Measurements from ENCODE around the gene HOOK2. TPM values are rescaled to one million over a fixed set of nuclear protein-coding genes. Genes with fewer than 3 reads are reported as not detected.
A peak's percentile ranks its signal among the peaks of the same experiment; 100 is the strongest.

Gene HOOK2
- total and polyA plus RNA-seq, 2 of the 13 experiments (the other 11 are each of a cell fraction or from before 2014, with no cell fraction given): 9.2 to 12.9 TPM

DNA sequence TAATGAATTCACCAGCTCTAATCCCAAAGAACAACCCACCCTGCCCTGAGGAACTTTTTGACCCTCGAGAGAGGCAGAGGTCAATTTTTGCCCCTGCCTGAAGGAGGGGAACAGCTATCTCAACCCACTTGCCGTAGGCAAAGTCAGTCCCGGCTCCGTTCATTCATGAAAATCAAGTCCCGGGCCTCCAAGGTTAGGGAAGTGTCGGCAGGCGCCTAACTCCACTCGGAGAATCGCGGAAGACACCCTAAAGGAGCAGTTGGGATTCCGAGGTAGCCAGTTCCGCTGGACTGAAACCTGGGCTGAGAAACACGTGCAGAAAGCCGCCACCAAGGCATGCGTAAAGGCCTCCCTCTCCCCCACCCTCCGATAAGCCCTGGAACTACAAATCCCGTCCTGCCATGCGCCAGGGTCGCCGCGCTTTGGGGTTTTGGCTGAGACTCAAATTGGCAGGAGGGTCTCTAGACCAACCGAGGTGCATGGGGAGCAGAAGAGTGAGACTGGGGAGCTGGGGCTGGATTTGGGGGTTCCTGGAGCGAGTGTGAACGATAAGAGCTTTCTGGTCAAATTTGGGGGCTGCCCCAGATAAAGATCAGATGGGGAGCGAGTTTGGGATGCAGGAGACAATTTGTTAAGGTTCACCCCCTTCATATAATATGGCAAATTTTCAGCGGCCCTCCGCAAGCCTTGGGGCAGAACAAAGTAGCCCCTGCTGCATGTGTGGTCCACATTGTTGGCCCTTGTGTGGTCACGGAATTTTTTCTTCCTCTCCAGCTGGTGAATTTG lies 51.5 kb downstream of the HOOK2 start, which contains the start of gene TNPO2 (continued):
- TF ChIP-seq, protein P1, sequence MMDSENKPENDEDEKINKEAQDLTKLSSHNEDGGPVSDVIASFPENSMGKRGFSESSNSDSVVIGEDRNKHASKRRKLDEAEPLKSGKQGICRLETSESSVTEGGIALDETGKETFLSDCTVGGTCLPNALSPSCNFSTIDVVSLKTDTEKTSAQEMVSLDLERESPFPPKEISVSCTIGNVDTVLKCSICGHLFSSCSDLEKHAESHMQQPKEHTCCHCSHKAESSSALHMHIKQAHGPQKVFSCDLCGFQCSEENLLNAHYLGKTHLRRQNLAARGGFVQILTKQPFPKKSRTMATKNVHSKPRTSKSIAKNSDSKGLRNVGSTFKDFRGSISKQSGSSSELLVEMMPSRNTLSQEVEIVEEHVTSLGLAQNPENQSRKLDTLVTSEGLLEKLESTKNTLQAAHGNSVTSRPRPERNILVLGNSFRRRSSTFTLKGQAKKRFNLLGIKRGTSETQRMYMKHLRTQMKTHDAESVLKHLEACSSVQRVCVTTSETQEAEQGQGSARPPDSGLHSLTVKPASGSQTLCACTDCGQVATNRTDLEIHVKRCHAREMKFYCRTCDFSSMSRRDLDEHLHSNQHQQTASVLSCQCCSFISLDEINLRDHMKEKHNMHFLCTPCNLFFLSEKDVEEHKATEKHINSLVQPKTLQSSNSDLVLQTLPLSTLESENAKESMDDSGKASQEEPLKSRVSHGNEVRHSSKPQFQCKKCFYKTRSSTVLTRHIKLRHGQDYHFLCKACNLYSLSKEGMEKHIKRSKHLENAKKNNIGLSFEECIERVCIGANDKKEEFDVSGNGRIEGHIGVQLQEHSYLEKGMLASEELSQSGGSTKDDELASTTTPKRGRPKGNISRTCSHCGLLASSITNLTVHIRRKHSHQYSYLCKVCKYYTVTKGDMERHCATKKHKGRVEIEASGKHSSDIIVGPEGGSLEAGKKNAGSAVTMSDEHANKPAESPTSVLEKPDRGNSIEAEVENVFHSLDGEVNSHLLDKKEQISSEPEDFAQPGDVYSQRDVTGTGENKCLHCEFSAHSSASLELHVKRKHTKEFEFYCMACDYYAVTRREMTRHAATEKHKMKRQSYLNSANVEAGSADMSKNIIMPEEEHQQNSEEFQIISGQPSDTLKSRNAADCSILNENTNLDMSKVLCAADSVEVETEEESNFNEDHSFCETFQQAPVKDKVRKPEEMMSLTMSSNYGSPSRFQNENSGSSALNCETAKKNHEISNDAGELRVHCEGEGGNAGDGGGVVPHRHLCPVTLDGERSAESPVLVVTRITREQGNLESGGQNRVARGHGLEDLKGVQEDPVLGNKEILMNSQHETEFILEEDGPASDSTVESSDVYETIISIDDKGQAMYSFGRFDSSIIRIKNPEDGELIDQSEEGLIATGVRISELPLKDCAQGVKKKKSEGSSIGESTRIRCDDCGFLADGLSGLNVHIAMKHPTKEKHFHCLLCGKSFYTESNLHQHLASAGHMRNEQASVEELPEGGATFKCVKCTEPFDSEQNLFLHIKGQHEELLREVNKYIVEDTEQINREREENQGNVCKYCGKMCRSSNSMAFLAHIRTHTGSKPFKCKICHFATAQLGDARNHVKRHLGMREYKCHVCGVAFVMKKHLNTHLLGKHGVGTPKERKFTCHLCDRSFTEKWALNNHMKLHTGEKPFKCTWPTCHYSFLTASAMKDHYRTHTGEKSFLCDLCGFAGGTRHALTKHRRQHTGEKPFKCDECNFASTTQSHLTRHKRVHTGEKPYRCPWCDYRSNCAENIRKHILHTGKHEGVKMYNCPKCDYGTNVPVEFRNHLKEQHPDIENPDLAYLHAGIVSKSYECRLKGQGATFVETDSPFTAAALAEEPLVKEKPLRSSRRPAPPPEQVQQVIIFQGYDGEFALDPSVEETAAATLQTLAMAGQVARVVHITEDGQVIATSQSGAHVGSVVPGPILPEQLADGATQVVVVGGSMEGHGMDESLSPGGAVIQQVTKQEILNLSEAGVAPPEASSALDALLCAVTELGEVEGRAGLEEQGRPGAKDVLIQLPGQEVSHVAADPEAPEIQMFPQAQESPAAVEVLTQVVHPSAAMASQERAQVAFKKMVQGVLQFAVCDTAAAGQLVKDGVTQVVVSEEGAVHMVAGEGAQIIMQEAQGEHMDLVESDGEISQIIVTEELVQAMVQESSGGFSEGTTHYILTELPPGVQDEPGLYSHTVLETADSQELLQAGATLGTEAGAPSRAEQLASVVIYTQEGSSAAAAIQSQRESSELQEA (CRISPR knock-in tag; IDR thresholded peaks at IDR 0.05; ENCODE audit: not compliant biosample characterization): no peak
- TF ChIP-seq ZFX (CRISPR knock-in tag; IDR thresholded peaks at IDR 0.05; ENCODE audit: low read depth): peak; percentile 91
- TF ChIP-seq, protein P2, sequence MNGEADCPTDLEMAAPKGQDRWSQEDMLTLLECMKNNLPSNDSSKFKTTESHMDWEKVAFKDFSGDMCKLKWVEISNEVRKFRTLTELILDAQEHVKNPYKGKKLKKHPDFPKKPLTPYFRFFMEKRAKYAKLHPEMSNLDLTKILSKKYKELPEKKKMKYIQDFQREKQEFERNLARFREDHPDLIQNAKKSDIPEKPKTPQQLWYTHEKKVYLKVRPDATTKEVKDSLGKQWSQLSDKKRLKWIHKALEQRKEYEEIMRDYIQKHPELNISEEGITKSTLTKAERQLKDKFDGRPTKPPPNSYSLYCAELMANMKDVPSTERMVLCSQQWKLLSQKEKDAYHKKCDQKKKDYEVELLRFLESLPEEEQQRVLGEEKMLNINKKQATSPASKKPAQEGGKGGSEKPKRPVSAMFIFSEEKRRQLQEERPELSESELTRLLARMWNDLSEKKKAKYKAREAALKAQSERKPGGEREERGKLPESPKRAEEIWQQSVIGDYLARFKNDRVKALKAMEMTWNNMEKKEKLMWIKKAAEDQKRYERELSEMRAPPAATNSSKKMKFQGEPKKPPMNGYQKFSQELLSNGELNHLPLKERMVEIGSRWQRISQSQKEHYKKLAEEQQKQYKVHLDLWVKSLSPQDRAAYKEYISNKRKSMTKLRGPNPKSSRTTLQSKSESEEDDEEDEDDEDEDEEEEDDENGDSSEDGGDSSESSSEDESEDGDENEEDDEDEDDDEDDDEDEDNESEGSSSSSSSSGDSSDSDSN (CRISPR knock-in tag; IDR thresholded peaks at IDR 0.05): peak; percentile 40; the same call in 1 of the 2 replicates
- TF ChIP-seq MXI1 (IDR thresholded peaks at IDR 0.05; ENCODE audit: borderline replicate concordance, low read depth, low read length): peak; percentile 95; the same call in 2 of the 3 replicates
- TF ChIP-seq ZNF501 (CRISPR knock-in tag; IDR thresholded peaks at IDR 0.05): peak; percentile 53
- TF ChIP-seq, protein P3, sequence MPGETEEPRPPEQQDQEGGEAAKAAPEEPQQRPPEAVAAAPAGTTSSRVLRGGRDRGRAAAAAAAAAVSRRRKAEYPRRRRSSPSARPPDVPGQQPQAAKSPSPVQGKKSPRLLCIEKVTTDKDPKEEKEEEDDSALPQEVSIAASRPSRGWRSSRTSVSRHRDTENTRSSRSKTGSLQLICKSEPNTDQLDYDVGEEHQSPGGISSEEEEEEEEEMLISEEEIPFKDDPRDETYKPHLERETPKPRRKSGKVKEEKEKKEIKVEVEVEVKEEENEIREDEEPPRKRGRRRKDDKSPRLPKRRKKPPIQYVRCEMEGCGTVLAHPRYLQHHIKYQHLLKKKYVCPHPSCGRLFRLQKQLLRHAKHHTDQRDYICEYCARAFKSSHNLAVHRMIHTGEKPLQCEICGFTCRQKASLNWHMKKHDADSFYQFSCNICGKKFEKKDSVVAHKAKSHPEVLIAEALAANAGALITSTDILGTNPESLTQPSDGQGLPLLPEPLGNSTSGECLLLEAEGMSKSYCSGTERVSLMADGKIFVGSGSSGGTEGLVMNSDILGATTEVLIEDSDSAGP (CRISPR knock-in tag; IDR thresholded peaks at IDR 0.05; ENCODE audit: borderline replicate concordance): peak; percentile 50; the same call in 1 of the 2 replicates
- TF ChIP-seq KAT2B (IDR thresholded peaks at IDR 0.05; ENCODE audit: borderline replicate concordance, low read depth, low read length): no peak
- peak; percentile 89 for TF ChIP-seq SAP130 (CRISPR knock-in tag; IDR thresholded peaks at IDR 0.05; ENCODE audit: low read depth)
- no peak for TF ChIP-seq ZNF549 (CRISPR knock-in tag; IDR thresholded peaks at IDR 0.05)
- TF ChIP-seq, protein P4, sequence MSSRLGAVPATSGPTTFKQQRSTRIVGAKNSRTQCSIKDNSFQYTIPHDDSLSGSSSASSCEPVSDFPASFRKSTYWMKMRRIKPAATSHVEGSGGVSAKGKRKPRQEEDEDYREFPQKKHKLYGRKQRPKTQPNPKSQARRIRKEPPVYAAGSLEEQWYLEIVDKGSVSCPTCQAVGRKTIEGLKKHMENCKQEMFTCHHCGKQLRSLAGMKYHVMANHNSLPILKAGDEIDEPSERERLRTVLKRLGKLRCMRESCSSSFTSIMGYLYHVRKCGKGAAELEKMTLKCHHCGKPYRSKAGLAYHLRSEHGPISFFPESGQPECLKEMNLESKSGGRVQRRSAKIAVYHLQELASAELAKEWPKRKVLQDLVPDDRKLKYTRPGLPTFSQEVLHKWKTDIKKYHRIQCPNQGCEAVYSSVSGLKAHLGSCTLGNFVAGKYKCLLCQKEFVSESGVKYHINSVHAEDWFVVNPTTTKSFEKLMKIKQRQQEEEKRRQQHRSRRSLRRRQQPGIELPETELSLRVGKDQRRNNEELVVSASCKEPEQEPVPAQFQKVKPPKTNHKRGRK (CRISPR knock-in tag; IDR thresholded peaks at IDR 0.05): no peak
- TF ChIP-seq, protein P5, sequence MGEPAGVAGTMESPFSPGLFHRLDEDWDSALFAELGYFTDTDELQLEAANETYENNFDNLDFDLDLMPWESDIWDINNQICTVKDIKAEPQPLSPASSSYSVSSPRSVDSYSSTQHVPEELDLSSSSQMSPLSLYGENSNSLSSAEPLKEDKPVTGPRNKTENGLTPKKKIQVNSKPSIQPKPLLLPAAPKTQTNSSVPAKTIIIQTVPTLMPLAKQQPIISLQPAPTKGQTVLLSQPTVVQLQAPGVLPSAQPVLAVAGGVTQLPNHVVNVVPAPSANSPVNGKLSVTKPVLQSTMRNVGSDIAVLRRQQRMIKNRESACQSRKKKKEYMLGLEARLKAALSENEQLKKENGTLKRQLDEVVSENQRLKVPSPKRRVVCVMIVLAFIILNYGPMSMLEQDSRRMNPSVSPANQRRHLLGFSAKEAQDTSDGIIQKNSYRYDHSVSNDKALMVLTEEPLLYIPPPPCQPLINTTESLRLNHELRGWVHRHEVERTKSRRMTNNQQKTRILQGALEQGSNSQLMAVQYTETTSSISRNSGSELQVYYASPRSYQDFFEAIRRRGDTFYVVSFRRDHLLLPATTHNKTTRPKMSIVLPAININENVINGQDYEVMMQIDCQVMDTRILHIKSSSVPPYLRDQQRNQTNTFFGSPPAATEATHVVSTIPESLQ (CRISPR knock-in tag; conservative IDR thresholded peaks at IDR 0.05): no peak

Data from HepG2 (cell line).